PC-9 (cell line): Measurements from ENCODE around the gene TESMIN.

Experiments
- CTCF ChIP-seq: fragments of 200-600 bp; sonication (generic); conservative IDR thresholded peaks from 2 replicates; pipeline ENCODE4 v1.6.1; 2017; ENCODE audit warnings: mixed run types, antibody characterized with exemption, mild to moderate bottlenecking, moderate library complexity
- EZH2 ChIP-seq: fragments of 200-600 bp; sonication (generic); IDR thresholded peaks from 2 replicates; pipeline ENCODE4 v1.8.0; 2017; ENCODE audit warnings: antibody characterized with exemption, low read depth

- TF ChIP-seq CTCF (no peak), EZH2 (no peak)
Observed at GRCh38 chr11:68751004-68751325, 355 bp downstream of the TESMIN start.
